ENCODE results near the gene AXL.
"Not testable (repeated sequence)": the region's sequence is repeated elsewhere in the genome, so short reads cannot be mapped to it uniquely, and the experiment has no call there.

Gene AXL

DNA sequence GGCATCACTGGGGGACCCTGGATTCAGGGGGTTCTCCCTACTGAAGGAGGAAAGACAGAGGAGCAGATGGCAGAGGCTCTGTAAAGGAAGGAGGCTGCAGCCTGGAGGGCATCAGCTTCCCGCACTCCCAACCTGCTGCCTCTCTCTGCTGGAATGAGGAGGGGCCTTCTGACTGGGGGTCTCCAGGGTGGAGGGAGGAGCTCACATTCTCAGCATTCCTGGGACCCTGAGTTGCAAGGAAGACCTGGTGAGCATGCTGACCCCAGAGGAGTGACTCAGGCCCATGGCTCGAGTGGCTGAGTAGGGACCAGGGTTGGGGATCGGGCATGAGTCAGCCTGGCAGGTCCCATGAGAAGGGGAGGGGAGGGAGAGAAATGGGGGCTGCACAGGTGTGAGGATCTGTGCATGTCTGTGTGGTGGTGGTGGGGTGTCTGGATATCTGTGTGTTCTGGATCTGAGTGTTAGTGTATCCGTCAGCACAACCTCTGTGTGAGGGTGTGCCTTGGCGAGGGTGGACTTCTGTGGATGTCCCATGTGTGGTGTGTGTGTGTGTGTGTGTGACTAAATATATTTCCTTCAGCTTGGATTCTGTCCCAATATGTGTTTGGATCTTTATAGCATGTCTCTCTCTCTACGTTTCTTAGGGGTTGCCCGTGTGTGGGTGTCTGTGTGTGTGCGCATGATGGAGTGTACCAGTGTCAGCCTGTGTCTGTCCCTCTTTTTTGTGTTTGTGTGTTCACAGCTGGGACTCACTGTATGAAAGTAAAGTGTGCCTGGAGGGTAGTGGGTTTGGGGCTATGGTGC is 4.6 kb downstream of the AXL start:
- peaks cover 11% of the 10 kb centered on the region; the same call in 1 of the 2 replicates for H3K36me3 ChIP-seq (ENCODE audit: insufficient read depth, low read length)
- H3K4me1 ChIP-seq (ENCODE audit: insufficient read depth, low read length) = peaks cover 41% of the 10 kb centered on the region
- no peak overlapping the region for H3K9ac ChIP-seq (ENCODE audit: low read depth, low read length)
- no peaks in the 10 kb centered on the region for H3K9me3 ChIP-seq (ENCODE audit: control insufficient read depth, insufficient read depth, low read length)

DNA sequence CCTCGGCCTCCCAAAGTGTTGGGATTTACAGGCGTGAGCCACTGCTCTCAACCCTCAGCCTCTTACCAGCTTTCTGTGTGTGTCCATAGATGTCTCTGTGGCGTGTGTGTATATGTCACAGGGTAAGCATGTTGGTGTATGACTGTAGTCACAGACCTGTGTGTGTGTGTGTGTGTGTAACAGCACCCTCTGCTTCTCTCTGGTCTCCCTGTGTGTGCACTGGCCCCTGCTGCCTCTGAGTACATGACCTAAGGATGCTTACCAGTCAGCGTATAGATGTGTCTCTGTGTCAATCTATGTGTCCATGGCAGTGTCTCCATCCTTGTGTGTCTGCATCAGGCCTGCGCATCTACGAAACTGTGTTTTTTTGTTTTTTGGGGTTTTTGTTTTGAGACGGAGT is 5.6 kb downstream of the AXL start:
- Histone ChIP-seq H3K36me3 (ENCODE audit: insufficient read depth, low read length) (peaks cover 11% of the 10 kb centered on the region; the same call in 1 of the 2 replicates), H3K4me1 (ENCODE audit: insufficient read depth, low read length) (peaks cover 41% of the 10 kb centered on the region), H3K9me3 (ENCODE audit: control insufficient read depth, insufficient read depth, low read length) (no peaks in the 10 kb centered on the region), H3K9ac (ENCODE audit: low read depth, low read length) (no peak overlapping the region)

DNA sequence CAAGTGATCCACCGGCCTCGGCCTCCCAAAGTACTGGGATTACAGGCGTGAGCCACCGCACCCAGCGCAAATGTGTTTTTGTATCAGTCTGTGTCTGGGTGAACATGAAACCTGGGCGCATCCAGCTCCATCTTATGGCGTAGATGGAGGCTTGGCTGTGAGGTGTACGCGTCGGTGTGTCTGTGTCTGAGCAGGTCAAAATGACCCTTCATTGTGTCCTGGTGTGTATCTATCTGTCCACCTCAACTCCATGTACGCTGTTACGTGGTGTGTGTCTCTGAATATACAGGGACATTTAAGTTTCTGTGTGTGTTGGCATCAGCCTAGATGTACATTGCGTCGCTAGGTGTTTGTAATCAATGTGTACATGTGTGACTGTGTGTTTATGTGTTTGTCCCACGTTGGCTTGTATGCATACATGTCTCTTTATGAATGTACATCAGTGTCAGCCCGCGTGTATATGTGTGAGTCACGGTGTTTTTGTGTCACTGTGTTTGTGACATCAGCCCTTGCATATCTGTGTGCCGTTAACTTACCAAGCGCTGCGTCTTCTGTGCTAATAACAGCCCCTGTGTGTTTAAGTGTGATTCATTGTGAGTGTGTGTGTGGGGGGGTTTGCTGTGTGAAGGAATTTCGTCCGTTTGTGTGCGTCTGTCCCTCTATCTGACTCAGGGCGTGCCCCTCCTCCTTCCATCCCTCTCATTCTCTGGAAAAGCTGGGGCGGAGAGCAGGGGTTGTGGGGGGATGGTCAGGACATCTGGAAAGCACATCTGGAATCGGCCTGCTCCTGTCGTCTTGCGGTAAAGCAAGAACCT is 6.4 kb downstream of the AXL start:
- H3K9ac ChIP-seq (ENCODE audit: low read depth, low read length) = peak overlapping the region; percentile 1
- peaks cover 11% of the 10 kb centered on the region; the same call in 1 of the 2 replicates for H3K36me3 ChIP-seq (ENCODE audit: insufficient read depth, low read length)
- no peaks in the 10 kb centered on the region for H3K9me3 ChIP-seq (ENCODE audit: control insufficient read depth, insufficient read depth, low read length)
- H3K4me1 ChIP-seq (ENCODE audit: insufficient read depth, low read length) = peaks cover 41% of the 10 kb centered on the region

DNA sequence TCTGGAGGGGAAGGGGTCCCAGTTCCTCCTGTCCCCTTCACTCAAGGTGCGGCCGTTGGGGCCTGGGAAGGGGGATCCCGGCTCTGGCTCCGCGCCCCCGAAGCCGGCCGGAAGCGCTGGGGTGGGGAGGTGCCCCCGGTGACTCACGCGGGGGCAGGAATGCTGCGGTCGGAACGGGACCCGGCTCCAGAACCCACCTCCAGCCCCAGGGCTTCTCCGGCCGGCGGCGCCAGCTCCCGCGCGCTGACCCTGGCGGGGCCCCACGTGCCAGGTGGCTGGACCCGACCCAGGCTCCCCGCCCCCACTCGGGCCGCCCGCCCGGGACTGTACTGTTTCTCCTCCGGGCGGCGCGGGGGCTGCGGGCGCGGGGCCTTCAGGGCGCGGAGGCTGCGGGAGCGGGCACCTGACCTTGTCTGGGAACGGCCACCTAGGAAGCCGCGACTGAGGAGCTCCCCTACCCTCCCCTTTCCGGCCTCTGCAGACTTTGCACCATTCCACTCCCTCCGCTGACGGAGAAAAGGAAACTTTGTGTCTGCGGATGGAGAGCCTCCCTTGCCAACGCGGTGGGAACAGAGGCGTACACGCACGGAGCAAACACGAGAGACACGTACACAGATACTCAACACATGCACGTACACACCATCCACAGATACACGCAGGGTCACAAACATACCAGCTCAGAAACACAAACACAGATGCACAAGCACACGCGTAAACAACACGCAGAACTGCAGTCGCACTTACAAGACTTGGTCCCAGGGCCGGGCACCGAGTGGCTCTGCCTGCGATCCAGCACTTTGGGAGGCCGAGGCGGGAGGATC is 7.2 kb downstream of the AXL start:
- Histone ChIP-seq H3K4me1 (ENCODE audit: insufficient read depth, low read length) (peaks cover 33% of the 10 kb centered on the region), H3K9ac (ENCODE audit: low read depth, low read length) (peak overlapping the region; percentile 46), H3K9me3 (ENCODE audit: control insufficient read depth, insufficient read depth, low read length) (no peaks in the 10 kb centered on the region), H3K36me3 (ENCODE audit: insufficient read depth, low read length) (peaks cover 13% of the 10 kb centered on the region; the same call in 1 of the 2 replicates)

DNA sequence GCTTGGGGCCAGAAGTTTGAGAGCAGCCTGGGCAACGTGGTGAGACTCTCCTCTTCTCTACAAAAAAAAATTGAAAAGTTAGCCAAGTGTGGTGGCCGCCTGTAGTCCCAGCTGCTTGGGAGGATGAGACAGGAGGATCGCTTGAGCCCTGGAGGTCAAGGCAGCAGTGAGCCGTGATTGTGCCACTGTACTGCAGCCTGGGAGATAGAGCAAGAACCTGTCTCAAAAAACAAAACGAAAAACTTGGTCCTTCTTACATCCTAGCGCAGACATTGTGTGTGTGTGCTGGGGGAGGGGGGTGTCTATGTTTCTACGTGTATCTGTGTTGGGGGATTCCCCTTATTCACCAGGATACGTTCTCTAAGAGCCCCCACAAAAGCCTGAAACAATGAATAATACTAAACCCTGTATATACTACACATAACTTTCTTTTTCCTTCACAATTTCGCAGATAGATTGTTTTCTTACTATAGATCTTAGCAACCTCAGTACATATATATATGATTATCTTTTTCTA is 7.9 kb downstream of the AXL start:
- H3K4me1 ChIP-seq (ENCODE audit: insufficient read depth, low read length) = peaks cover 30% of the 10 kb centered on the region
- 0 out of 2 replicates have a peak overlapping the region, but pooled peaks have one; percentile 46 for H3K9ac ChIP-seq (ENCODE audit: low read depth, low read length)

DNA sequence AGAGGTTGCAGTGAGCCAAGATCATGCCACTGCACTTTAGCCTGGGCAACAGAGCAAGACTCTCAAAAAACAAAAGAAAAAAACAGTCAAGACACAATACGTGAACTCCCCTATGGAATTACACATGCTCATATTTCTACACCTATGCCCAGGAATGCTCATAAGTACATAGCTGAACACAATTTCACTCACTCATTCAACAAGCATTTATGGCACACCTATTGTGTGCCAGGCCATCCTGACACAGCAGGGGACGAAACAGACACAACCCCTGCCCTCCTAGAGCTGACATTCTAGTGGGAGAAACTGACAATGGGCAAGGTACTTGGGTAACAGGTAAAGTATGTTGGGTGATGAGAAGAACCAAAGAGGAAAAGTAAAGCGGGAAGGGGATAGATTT is 9.5 kb downstream of the AXL start:
- Histone ChIP-seq H3K4me1 (ENCODE audit: insufficient read depth, low read length) (peaks cover 30% of the 10 kb centered on the region), H3K36me3 (ENCODE audit: insufficient read depth, low read length) (peaks cover 18% of the 10 kb centered on the region; the same call in 1 of the 2 replicates), H3K9me3 (ENCODE audit: control insufficient read depth, insufficient read depth, low read length) (no peaks in the 10 kb centered on the region), H3K9ac (ENCODE audit: low read depth, low read length) (no peak overlapping the region)

More for the DNA sequence above, 7.9 kb downstream of the AXL start:
- no peaks in the 10 kb centered on the region for H3K9me3 ChIP-seq (ENCODE audit: control insufficient read depth, insufficient read depth, low read length)
- H3K36me3 ChIP-seq (ENCODE audit: insufficient read depth, low read length) = peaks cover 15% of the 10 kb centered on the region; the same call in 1 of the 2 replicates

DNA sequence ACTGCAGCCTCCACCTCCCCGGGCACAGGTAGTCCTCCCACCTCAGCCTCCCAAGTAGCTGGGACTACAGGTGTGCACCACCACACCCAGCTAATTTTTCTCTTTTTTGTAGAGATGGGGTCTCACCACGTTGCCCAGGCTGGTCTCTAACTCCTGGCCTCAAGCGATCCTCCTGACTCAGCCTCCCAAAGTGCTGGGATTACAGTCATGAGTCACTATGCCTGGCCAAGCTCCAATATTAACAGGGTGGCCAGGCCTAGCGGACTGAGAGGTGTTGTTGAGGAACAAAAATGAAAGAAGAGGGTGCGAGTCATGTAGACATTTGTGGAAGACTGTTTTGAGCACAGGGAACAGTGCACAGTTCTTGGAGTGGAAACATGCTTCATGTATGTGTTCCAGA is 10.3 kb downstream of the AXL start:
- peaks cover 23% of the 10 kb centered on the region for H3K4me1 ChIP-seq (ENCODE audit: insufficient read depth, low read length)
- peaks cover 24% of the 10 kb centered on the region for H3K36me3 ChIP-seq (ENCODE audit: insufficient read depth, low read length)
- not testable (repeated sequence) for H3K9me3 ChIP-seq (ENCODE audit: control insufficient read depth, insufficient read depth, low read length); H3K9ac ChIP-seq (ENCODE audit: low read depth, low read length)

DNA sequence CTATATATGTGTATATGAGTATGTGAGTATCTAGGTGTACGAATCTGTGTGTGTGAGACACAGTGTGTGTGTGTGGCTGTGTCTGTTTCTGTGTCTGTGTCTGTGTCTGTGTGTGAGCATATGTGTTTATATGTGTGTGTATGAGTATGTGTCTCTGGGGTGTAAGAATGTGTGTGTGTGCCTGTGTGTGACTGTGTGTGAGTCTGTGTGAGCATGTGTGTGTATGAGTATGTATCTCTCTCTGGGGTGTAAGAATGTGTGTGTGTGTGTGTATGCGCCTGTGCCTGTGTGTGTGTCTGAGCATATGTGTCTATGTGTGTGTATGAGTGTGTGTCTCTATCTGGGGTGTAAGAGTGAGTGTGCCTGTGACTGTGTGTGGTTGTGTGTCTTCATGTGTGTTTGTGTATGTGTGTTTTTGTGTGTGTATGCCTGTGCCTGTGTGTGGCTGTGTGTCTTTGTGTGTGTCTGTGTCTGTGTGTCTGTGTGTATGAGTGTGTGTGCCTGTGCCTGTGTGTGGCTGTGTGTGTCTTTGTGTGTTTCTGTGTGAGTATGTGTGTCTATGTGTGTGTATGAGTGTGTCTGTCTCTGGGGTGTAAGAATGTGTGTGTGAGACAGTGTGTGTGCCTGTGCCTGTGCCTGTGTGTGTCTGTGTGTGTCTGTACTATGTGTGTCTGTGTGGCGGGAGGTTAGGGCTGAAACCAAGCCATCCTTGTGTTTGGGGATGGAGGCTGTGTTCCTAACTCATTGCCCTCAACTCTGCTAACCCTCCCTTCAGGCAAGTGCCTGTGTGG is 11.2 kb downstream of the AXL start:
- no peak overlapping the region for H3K9ac ChIP-seq (ENCODE audit: low read depth, low read length)
- H3K9me3 ChIP-seq (ENCODE audit: control insufficient read depth, insufficient read depth, low read length) = no peaks in the 10 kb centered on the region
- peaks cover 13% of the 10 kb centered on the region for H3K4me1 ChIP-seq (ENCODE audit: insufficient read depth, low read length)
- peaks cover 24% of the 10 kb centered on the region for H3K36me3 ChIP-seq (ENCODE audit: insufficient read depth, low read length)

DNA sequence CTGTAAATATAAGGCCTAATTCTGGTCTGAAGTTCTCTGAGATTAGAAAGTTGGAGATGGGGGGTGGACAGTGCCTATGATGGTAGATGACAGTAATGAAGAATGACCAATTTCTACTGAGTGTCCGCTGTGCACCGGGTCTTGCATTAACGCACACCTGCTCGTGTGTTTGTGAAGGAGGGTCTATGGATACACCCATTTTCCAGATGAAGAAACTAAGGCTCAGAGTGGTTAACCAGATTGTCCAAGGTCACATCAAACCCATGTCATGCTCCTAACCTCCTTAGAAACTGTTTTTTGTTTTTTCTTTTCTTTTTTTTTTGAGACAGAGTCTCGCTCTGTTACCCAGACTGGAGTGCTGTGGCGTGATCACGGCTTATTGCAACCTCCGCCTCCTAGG is 13.7 kb downstream of the AXL start:
- Histone ChIP-seq H3K36me3 (ENCODE audit: insufficient read depth, low read length) (peaks cover 33% of the 10 kb centered on the region), H3K9me3 (ENCODE audit: control insufficient read depth, insufficient read depth, low read length) (no peaks in the 10 kb centered on the region), H3K4me1 (ENCODE audit: insufficient read depth, low read length) (no peaks in the 10 kb centered on the region), H3K9ac (ENCODE audit: low read depth, low read length) (no peak overlapping the region)

DNA sequence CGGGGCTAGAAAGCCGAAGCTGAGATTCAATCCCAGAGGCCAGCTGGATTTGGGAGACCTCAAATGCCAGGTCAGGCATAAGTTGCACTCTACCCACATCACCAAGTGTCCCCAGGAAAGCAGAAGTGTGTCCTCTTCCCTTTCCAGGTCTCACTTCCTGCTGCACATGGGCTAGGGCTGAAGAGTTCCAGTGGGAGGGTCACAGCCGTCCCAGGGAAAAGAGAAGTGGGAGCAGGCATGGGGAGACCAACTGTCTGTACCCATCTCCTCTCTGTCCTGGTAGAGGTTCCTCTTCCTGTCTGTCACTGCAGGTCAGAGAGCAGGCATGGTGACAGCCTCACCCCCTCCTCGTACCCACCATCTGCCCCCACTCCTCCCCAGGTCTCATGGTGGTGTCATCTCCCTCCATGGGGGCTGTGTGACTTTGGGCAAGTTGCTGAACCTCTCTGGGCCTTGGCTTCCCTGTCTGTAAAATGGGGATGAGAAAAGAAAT is 14.8 kb downstream of the AXL start:
- Histone ChIP-seq H3K9ac (ENCODE audit: low read depth, low read length) (no peak overlapping the region), H3K9me3 (ENCODE audit: control insufficient read depth, insufficient read depth, low read length) (no peaks in the 10 kb centered on the region), H3K36me3 (ENCODE audit: insufficient read depth, low read length) (peaks cover 42% of the 10 kb centered on the region), H3K4me1 (ENCODE audit: insufficient read depth, low read length) (no peaks in the 10 kb centered on the region)

DNA sequence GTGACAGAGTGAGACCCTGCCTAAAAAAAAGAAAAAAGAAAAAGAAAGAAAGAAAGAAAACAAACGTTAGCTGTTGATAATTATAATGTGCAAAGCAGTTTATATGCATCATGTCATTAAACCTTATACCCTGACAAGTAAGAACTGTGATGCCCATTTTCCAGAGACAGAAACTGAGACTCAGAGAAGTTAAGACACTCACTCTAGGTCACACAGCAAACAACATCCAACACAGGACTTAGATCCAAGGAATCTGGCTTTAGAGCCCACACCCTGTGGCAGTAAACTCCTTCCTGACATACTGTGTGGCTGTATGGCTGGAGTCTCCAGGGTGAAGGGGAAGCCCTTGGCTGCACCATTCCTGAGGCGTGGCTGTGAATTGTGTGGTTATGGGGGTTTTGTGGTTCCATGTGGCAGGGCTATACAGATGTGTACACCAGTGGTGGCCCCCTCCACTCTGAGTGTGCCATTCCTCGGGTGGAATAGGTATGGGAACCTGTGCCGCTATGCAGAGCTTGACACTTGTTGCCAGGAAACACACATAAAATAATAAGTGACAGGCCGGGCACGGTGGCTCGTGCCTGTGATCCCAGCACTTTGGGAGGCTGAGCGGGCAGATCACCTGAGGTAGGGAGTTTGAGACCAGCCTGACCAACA is 15.6 kb downstream of the AXL start:
- no peaks in the 10 kb centered on the region for H3K9me3 ChIP-seq (ENCODE audit: control insufficient read depth, insufficient read depth, low read length)
- H3K36me3 ChIP-seq (ENCODE audit: insufficient read depth, low read length) = peaks cover 45% of the 10 kb centered on the region
- H3K9ac ChIP-seq (ENCODE audit: low read depth, low read length) = no peak overlapping the region
- no peaks in the 10 kb centered on the region for H3K4me1 ChIP-seq (ENCODE audit: insufficient read depth, low read length)

DNA sequence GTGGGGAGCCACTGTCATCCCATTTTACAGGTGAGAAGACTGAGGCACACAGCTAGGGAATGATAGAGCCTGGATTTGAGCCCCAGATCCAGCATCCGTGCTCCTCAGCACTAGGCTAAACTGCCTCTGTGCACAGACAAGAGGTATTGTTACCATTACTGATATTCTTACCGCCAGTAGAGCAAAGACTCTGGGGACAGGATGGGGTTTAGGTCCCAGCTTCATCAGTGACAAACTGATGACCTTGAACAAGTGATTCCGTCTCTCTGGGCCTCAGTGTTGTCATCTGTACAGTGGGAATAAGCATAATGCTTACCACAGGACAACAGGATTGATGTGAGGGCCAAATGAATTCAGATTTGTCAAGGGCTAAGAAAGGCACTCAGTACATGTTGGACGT is 16.5 kb downstream of the AXL start:
- Histone ChIP-seq H3K9me3 (ENCODE audit: control insufficient read depth, insufficient read depth, low read length) (no peaks in the 10 kb centered on the region), H3K4me1 (ENCODE audit: insufficient read depth, low read length) (no peaks in the 10 kb centered on the region), H3K36me3 (ENCODE audit: insufficient read depth, low read length) (peaks cover 50% of the 10 kb centered on the region), H3K9ac (ENCODE audit: low read depth, low read length) (no peak overlapping the region)

DNA sequence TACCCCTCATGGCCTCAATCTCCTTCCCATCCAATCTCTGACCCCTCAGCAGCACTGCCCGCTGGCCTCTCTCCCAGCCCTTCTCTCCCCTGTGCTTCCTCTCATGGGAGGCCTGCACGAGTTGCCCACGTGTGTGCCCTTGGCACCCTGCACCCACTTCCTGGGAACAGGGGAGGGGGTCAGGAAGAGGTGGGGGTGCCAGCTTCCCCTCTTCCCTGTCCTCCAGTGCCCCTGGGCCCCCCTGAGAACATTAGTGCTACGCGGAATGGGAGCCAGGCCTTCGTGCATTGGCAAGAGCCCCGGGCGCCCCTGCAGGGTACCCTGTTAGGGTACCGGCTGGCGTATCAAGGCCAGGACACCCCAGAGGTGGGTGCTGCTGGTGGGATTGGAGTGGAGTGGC is 19.2 kb downstream of the AXL start:
- peaks cover 53% of the 10 kb centered on the region for H3K36me3 ChIP-seq (ENCODE audit: insufficient read depth, low read length)
- H3K9ac ChIP-seq (ENCODE audit: low read depth, low read length) = no peak overlapping the region
- H3K9me3 ChIP-seq (ENCODE audit: control insufficient read depth, insufficient read depth, low read length) = no peaks in the 10 kb centered on the region
- no peaks in the 10 kb centered on the region for H3K4me1 ChIP-seq (ENCODE audit: insufficient read depth, low read length)

Data from ES-I3 (cell line).